ENCODE results near the gene SNORC. TPM values are rescaled to one million over a fixed set of nuclear protein-coding genes. Genes with fewer than 3 reads are reported as not detected.

The SNORC gene
- total and polyA plus RNA-seq, 2 of the 13 experiments (the other 11 are each of a cell fraction or from before 2014, with no cell fraction given): 59.1 to 86.1 TPM

GRCh38 chr2:232887171-232887850, 17.2 kb downstream of the SNORC start (continued):
- TF ChIP-seq RERE (CRISPR knock-in tag; IDR thresholded peaks at IDR 0.05; ENCODE audit: low read depth) (no peak), CTCF (CRISPR knock-in tag; IDR thresholded peaks at IDR 0.05) (peak; percentile 54), MAZ (IDR thresholded peaks at IDR 0.05; ENCODE audit: borderline replicate concordance, low read depth, low read length) (no peak), MAZ (CRISPR knock-in tag; IDR thresholded peaks at IDR 0.05; ENCODE audit: low read depth) (no peak), ZNF891 (CRISPR knock-in tag; IDR thresholded peaks at IDR 0.05) (0 out of 2 replicates have a peak, but pooled peaks have one; percentile 38), ZKSCAN8 (CRISPR knock-in tag; IDR thresholded peaks at IDR 0.05; ENCODE audit: borderline replicate concordance) (no peak), SP5 (CRISPR knock-in tag; IDR thresholded peaks at IDR 0.05; ENCODE audit: borderline replicate concordance, low read depth) (no peak), POLR2G (IDR thresholded peaks at IDR 0.05; ENCODE audit: low read depth, low read length) (0 out of 2 replicates have a peak, but pooled peaks have one; percentile 37), SMC3 (IDR thresholded peaks at IDR 0.05; ENCODE audit: low read length) (peak; percentile 8; the same call in 1 of the 2 replicates), ZBTB4 (CRISPR knock-in tag; IDR thresholded peaks at IDR 0.05; ENCODE audit: borderline replicate concordance) (no peak), KLF12 (CRISPR knock-in tag; IDR thresholded peaks at IDR 0.05; ENCODE audit: borderline replicate concordance) (no peak)
- TF ChIP-seq, protein P1, sequence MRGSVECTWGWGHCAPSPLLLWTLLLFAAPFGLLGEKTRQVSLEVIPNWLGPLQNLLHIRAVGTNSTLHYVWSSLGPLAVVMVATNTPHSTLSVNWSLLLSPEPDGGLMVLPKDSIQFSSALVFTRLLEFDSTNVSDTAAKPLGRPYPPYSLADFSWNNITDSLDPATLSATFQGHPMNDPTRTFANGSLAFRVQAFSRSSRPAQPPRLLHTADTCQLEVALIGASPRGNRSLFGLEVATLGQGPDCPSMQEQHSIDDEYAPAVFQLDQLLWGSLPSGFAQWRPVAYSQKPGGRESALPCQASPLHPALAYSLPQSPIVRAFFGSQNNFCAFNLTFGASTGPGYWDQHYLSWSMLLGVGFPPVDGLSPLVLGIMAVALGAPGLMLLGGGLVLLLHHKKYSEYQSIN (CRISPR knock-in tag; IDR thresholded peaks at IDR 0.05; ENCODE audit: borderline replicate concordance): no peak
- TF ChIP-seq, protein P2, sequence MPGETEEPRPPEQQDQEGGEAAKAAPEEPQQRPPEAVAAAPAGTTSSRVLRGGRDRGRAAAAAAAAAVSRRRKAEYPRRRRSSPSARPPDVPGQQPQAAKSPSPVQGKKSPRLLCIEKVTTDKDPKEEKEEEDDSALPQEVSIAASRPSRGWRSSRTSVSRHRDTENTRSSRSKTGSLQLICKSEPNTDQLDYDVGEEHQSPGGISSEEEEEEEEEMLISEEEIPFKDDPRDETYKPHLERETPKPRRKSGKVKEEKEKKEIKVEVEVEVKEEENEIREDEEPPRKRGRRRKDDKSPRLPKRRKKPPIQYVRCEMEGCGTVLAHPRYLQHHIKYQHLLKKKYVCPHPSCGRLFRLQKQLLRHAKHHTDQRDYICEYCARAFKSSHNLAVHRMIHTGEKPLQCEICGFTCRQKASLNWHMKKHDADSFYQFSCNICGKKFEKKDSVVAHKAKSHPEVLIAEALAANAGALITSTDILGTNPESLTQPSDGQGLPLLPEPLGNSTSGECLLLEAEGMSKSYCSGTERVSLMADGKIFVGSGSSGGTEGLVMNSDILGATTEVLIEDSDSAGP (CRISPR knock-in tag; IDR thresholded peaks at IDR 0.05; ENCODE audit: borderline replicate concordance): peak; percentile 38; the same call in 1 of the 2 replicates
